Measurements from ENCODE around the gene MMAB. TPM values are rescaled to one million over a fixed set of nuclear protein-coding genes. Genes with fewer than 3 reads are reported as not detected.

Gene MMAB
- total RNA-seq, 4 donors from 2014 or later = 45.2 to 59.5 (median 52.3) TPM

DNA sequence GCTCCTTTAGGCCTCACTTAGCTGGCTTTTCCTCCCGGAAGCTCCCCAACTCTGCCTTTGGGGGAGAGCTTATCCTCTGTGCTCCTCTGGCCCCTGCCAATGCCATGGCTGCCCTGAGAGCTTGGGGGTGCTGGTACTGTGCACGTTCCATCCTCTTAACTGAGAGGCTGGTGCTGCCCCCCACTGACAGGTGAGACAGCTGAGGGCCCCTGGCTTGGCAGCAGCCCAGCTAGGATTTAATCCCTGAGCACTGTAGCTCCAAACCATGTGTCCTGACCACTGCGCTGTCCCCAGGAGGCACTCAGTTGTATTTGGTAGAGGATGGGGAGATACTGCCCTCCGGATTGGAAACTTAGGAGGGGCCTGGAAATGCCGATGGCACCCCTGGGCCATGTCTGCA lies 49.8 kb downstream of the MMAB start:
- 38% methylated on average over 1 of the region's 5 CpGs; no CpG with 5 or more reads in 1 of the 2 donors for WGBS, 2 donors
- no peak overlapping the region for H3K4me3 ChIP-seq
- DNase-seq = no peak
- peaks cover 0 to 14% (median 7%) of the 10 kb centered on the region in 3 donors for H3K4me1 ChIP-seq
- TF ChIP-seq CTCF (IDR thresholded peaks at IDR 0.05) = no peak
- no peak overlapping the region for H3K27ac ChIP-seq
- no peaks in the 10 kb centered on the region for H3K9me3 ChIP-seq
- no peaks in the 10 kb centered on the region for H3K27me3 ChIP-seq
- intact Hi-C loops (cut with DNase I) = loop anchor here (5.0 kb wide), 1 partner anchor 249 kb away; no protein-coding TSS in a partner anchor
- peaks cover 6 to 100% (median 29%) of the 10 kb centered on the region in 3 donors for H3K36me3 ChIP-seq

- Histone ChIP-seq H3K9me3 (no peaks in the 10 kb centered on the region), H3K27ac (no peak overlapping the region), H3K36me3 (peaks cover 6 to 100% (median 30%) of the 10 kb centered on the region in 3 donors), H3K4me1 (peaks cover 0 to 18% (median 12%) of the 10 kb centered on the region in 3 donors), H3K27me3 (no peaks in the 10 kb centered on the region), H3K4me3 (no peak overlapping the region)
- DNase-seq = no peak
- TF ChIP-seq CTCF (IDR thresholded peaks at IDR 0.05) = no peak
- intact Hi-C loops (cut with DNase I) = loop anchor here (5.0 kb wide), 1 partner anchor 249 kb away; no protein-coding TSS in a partner anchor
- WGBS, 2 donors = 75 to 81% methylated on average over 8 to 10 of the region's 10 CpGs
Observed at GRCh38 chr12:109523071-109523470, 50.2 kb downstream of the MMAB start.

DNA sequence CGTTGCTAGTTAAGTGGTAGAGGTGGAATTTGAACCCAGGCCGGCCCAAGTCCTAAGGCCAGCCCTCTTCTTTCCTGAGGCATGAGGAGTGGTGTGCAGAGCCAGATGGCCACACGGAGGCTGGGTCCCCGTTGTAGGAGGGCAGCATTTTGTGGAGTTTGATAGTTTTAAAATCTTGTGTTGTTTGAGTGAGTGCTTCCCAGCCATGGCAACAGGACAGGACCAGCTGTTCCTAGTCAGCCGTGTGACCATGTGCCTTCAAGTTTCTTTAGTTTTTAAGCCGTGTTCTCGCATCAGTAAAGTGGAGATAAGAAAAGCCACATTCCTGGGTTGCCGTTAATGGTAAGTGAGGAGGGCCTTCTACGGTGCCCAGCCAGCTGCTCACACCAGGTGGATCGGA lies 51.5 kb downstream of the MMAB start:
- Histone ChIP-seq H3K36me3 (peaks cover 6 to 100% (median 40%) of the 10 kb centered on the region in 3 donors), H3K4me1 (peaks cover 0 to 20% (median 12%) of the 10 kb centered on the region in 3 donors), H3K27me3 (no peaks in the 10 kb centered on the region), H3K9me3 (no peaks in the 10 kb centered on the region), H3K4me3 (no peak overlapping the region), H3K27ac (no peak overlapping the region)
- DNase-seq = no peak
- no peak for TF ChIP-seq POLR2A (IDR thresholded peaks at IDR 0.05)
- no peak for TF ChIP-seq CTCF (IDR thresholded peaks at IDR 0.05)
- WGBS, 2 donors = 80 to 93% methylated on average over 4 to 9 of the region's 10 CpGs
- intact Hi-C loops (cut with DNase I) = loop anchor here (5.0 kb wide), 1 partner anchor 250 kb away; no protein-coding TSS in a partner anchor

DNA sequence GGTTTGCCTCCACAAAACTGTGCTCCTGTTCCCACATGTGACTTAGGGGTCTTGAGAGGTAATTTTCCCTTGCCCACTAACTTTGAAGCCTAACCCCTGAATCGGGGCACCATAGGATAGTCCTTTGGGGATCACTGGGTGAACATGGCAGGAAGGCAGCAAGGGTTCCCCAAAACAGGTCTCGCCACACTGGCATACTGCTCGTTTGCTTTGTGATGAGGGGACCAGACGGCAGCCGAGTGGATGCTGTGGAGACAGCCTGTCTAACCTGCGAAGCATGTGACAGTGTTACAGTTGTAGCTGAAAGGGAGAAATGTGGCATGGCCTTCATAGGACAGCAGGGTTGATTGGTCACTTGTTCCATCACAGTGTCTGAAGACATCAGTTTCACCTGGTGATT lies 53.5 kb downstream of the MMAB start:
- Histone ChIP-seq H3K9me3 (no peaks in the 10 kb centered on the region), H3K27ac (peak overlapping the region in 3 of 4 donors; percentile 35 to 73 (median 58)), H3K4me1 (peaks cover 0 to 20% (median 12%) of the 10 kb centered on the region in 3 donors), H3K27me3 (no peaks in the 10 kb centered on the region), H3K4me3 (no peak overlapping the region), H3K36me3 (peaks cover under 1 to 100% (median 45%) of the 10 kb centered on the region in 3 donors)
- TF ChIP-seq POLR2A (IDR thresholded peaks at IDR 0.05) (no peak), CTCF (IDR thresholded peaks at IDR 0.05) (no peak)
- intact Hi-C loops (cut with DNase I) = loop anchor here (5.0 kb wide), 1 partner anchor 253 kb away; no protein-coding TSS in a partner anchor
- DNase-seq = no peak
- 86 to 92% methylated on average over 5 to 6 of the region's 6 CpGs for WGBS, 2 donors

DNA sequence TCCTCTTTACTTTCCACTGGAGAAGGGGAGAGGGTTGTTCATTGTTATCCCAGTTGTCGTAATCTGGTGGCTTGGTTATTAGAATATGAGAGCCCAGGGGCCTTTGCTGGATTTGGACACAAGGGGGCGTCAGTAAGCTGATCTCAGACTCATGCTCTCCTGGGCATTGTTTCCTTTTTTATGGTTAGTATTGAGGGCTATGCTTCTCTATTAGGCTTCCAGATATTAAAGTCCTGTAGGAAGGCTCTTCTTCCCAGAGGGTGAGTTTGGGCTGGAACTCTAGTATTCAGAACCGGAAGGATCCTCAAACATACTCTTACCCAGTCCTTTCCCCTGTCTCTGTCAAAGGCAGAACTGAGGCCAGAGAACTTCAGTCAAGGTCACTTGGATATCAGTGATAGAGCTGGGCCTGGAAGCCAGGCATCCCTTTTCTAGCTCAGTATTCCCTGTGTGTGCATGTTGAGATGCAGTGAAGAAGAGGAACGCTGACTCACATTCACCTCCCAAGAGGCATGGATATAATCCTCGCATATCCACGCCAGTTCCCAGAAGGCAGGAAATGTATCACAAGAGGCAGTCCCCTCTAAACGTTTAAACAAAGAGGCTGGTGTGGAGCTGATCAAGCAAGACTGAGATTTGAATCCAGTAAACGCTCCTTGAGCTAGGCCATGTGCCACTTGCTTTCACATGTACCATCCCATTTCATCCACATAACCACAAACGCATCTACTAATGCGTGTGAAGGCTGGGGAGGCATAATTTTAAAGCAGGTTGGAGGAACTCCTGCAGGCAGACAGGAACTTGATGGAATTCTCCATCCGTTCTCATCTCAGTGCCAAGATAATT lies 54.3 kb downstream of the MMAB start:
- DNase-seq = no peak
- Histone ChIP-seq H3K27me3 (no peaks in the 10 kb centered on the region), H3K36me3 (peaks cover 6 to 100% (median 39%) of the 10 kb centered on the region in 3 donors), H3K4me1 (peaks cover 0 to 20% (median 12%) of the 10 kb centered on the region in 3 donors), H3K9me3 (no peaks in the 10 kb centered on the region), H3K4me3 (no peak overlapping the region), H3K27ac (peak overlapping the region in 3 of 4 donors; percentile 35 to 73 (median 58))
- TF ChIP-seq CTCF (IDR thresholded peaks at IDR 0.05) = peak; percentile 30 to 80 (median 69)
- TF ChIP-seq POLR2A (IDR thresholded peaks at IDR 0.05) = no peak
- WGBS, 2 donors = 64% methylated on average over 8 to 10 of the region's 11 CpGs
- intact Hi-C loops (cut with DNase I) = no loop called here
